GM21786 (cell line): Measurements from ENCODE around the gene MAP4K4.

Source experiments
- ATAC-seq: cut with Tn5 transposase; IDR thresholded peaks from one replicate; pipeline ENCODE4 v1.9.1; 2021; ENCODE audit not compliant: unreplicated experiment

MAP4K4 gene

DNA sequence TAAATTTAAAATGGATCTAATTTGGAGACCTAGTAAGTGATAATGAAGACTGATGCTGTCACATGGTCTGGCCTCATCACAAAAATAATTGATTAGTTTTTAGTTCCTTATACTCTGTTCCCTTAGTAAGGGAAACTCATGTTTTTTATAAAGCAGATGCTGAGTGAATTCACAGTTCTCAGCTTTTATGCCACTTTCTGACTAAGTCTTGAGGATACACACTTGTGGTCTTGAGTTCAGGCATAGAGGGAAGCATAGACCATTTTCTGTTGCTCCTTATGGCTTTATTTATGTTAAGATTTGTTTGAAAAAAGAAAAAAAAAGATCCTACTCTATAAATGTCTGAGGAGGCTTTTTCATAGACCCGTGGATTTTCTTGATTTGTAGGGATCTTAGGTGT, 91.1 kb downstream of the MAP4K4 start:
- ATAC-seq: no peak

GRCh38 chr2:101788995-101789970, 91.8 kb downstream of the MAP4K4 start:
- no peak for ATAC-seq

- no peak for ATAC-seq
Measured at GRCh38 chr2:101790416-101790815, 92.9 kb downstream of the MAP4K4 start.

DNA sequence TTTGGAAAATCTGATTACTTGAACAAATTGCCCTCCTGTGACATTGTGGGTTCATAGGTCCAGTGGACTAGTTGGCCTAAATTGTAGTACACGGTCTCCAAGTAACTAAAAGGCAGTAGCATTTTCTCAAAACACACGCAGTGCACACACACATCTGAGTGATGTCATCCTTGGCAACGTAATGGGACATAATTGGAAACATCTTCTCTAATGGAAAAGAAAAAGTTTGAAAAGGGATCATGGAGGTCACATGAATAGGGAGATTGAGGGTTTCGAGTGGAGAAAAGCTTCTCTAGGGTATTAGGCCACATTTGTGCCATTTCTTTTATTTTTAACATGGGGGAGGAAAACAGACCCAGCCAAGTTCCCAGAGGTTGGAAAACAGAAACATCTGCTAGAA, 93.3 kb downstream of the MAP4K4 start:
- ATAC-seq: no peak

- no peak for ATAC-seq
Measured at GRCh38 chr2:101792208-101792607, 94.7 kb downstream of the MAP4K4 start.

GRCh38 chr2:101793277-101793969, 95.9 kb downstream of the MAP4K4 start:
- no peak for ATAC-seq

DNA sequence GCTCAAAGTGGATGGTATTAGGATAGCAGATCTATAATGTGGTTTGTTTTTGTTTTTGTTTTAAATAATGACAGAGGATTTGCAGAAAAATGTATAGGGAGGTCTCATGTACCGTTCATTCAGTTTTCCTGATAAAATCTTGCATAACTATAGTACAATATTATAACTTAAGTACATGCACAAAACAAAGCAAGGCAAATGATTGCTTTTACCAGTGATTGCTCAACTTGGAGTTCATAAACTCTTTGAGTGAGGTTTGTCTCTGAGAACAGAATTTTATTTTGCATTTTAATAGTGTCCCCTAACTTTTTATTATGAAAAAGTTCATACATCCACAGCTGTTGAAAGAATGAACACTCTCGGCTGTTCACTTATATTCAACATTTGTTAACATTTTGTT, 96.6 kb downstream of the MAP4K4 start:
- no peak for ATAC-seq

DNA sequence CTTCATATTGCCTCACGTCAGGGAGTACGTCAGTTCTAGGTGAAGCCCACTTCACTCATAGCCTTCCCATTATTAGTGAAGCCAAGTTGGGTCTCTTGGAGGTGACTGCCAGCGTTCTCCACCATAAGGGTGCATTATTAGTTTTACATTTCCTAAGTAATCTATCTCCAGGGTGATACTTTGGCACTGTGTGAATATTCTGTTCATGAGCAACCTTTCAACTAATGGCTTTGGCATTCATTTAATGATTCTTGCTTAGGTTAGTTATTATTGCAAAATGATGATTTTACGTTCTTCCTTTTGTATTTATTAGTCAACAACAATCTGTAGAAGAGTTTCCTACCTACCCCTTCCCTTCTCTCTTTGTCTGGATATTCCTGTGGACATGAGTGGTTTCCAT, 97.5 kb downstream of the MAP4K4 start:
- no peak for ATAC-seq

DNA sequence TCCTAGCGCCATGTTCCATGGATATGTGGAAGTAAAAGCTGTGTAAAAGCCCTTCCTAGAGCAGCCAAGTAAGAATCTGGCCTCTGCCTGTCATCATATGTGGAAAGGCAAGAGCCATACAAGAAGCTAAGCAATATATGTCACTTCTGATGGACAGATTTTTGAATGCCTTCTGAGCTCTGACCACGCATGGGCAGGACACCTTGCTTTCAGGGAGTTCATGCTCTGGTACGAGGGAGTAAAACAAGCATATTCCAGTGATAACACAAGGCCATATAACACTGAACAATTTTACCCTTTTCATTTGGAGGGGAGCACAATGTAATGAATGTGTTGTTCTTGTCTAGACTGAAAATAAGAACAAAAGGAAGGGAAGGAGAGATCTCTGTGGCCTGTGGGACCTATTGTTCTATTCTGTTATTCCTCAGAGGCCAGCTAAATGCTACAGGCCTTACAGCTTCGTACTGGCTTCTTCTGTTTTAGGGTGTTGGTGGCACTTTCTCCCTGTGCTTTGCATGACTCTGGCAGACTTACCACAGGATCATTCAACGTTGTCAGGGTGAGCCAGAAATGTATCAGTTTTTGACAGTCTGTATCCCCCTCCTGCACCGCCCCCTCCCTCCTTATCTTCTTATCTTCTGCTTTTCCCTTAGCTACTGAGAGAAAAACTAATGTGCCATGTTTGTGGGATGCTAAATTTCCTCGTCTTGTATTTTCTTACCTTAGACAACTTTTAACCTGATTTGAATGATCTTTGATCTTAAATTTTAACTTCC, 99.5 kb downstream of the MAP4K4 start:
- no peak for ATAC-seq

DNA sequence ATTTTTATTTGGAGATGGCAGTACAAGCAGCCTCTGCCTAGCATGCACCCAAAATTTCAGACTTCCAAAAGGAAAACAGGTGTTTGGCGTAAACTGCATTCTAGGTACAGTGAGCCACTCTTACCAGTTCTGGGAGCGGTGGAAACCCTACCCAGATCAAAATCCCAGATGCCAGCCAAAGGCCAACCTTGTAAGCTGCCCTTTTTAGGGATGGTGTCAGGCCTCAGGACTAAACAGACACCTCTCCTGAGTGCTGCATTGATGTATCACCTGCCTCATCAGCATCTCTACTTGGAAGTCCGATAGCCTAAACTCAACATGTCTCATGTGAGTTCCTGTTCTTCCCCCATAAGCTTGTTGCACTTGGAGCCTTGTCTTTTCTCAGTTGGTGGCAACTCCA, 104.0 kb downstream of the MAP4K4 start:
- no peak for ATAC-seq

DNA sequence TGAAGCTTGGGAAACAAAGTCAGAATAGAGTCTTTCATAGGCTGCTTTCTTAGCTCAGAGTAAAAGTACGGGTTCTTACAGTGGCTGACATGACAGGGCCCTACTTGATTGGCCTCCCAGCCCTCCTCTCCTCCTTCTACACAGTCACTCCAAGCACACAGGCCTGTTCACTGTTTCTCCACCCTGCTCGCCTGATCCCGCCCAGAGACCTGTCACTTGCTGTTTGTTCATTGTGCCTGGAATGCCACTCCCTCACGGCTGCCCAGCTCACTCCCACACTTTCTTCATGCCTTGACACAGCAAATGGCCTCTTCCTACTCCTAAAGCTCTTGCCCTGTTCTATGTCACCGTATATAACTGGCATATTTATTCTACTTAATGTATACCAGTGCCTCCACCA, 104.8 kb downstream of the MAP4K4 start:
- no peak for ATAC-seq

- ATAC-seq: no peak
Measured at GRCh38 chr2:101803128-101803527, 105.6 kb downstream of the MAP4K4 start.

DNA sequence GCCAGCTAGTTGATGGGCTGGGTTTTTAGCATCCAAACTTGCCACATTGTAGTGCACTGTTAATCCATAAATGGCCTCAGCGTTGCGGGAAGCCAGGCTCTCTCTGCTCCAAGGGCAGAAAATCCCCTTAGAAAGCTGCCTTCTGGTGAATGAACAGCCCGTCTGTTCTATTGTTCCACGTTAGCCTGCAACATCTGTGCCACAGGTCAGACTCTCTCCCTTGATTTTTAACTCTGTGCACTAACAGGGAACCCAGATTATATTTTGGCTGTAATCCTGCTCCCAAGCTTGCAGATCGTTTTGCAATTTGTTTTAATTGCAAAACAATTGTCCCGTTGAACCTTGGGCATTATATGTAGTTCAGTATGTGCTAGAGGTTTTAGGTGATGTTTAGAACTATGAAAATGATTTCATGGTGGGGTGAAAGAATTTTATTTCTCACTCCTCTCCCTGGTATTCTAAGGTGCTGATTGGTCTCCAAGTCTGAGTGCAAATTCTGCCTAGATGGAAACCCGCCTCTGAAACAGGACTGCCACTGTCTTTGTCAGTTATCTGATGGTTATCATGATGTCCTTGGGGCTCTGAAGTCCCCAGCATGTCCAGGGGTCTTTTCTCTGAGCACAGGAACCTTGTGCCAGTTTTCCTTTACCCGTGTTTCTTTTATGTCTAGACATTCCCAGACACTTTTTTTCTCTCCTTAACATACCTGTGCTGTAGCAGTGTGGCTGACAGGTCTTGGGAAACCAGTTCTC, 106.6 kb downstream of the MAP4K4 start:
- ATAC-seq: no peak

DNA sequence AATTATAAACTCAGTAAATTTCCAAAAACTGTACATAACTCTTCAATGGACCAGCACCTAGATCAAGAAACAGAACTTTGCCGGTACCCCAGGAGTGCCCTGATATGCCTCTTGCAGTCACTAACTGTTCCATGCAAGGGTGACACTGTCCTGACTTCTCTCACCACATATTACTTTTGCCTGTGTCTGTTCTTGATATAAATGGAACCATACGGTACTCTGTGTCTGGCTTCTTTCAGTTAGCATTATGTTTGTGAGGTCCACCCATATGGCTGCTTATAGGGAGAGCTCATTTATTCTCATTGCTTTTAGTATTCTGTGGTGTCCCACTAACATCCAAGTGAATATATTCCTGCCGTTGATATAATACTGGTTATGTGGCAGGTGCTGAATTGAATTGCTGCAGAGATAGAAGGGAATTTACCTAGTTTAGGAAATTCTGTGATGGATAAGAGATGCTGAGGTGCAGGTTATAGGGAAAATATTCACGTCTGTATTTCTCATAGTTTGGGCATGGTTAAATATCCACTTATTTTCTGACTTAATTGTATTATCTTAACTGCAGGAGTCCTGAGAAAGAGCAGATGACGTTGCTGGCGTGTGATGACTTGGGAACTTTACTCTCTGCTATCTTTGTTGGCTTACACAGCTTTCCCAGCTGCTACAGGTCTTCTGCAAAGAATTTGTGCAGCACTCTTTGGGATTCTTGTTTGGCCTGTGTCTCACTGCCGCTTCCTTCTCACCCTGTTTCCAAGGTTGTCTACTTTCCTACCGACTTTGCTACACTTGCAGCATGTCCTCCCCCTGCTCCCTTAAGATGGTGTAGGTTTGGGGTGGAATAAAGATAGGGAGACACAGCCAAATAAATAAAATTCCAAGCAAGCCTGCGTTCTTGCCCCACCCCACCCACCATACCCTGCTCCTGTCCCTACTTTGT, 107.9 kb downstream of the MAP4K4 start:
- ATAC-seq: no peak

DNA sequence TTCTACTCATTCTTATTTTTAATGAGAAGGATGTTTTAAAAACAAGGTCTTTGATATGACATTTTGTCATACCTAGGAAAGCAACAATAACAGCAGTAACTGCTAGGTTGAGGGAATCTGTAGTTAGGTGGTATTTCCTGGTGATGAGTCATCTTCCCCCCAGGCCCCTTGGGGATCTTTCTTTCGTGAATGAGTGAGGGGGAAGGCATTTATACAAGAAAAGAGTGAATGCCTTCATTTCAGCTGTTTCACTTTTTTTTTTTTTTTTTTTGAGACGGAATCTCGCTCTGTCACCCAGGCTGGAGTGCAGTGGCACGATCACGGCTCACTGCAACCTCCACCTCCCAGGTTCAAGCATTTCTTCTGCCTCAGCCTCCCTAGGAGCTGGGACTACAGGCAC, 108.6 kb downstream of the MAP4K4 start:
- no peak for ATAC-seq

GRCh38 chr2:101806701-101807100, 109.2 kb downstream of the MAP4K4 start:
- no peak for ATAC-seq

DNA sequence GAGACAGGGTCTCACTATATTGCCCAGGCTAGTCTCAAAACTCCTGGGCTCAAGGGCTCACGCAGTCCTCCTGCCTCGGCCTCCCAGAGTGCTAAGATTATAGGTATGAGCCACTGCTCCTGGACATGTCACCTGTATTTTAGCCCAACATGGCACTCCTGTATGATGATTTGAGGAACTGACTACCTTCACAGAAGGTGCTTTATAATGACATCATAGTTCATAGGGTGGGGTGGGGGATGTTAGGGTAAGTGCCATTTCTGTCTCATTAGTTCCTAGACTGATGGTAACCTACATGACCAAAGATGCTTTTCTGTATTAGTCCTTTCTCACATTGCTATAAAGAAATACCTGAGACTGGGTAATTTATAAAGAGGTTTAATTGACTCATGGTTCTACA, 109.7 kb downstream of the MAP4K4 start:
- ATAC-seq: no peak

DNA sequence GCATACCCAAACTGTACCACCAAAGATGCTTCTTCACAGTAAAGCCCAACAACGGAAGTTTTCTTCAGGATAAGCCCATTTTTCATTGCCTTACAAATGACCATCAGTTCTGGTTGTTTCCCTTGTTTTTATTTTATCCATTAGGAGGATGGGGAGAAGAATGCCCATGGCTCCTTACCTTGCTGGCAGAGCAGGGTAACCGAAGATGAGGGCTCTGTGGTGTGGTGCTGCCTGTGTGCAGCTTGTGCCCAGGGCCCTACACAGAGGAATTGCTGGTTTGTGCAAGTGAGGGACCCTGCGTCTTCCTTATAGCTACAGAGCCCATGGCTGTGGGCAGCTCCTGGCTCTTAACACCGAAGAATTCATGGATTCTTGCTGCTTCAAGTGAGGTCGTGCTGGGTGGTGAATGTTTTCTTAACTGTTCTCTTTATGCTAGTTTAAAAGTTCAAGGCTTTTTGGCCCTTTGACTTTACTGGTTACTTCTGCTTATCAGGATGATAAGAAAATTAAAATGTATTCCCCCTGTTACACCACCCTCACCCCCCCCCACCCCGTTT, 110.6 kb downstream of the MAP4K4 start:
- no peak for ATAC-seq

- no peak for ATAC-seq
Measured at GRCh38 chr2:101809698-101810097, 112.2 kb downstream of the MAP4K4 start.
